Measurements from ENCODE around the gene NGEF. TPM values are rescaled to one million over a fixed set of nuclear protein-coding genes. Genes with fewer than 3 reads are reported as not detected.

The NGEF gene
- total and polyA plus RNA-seq, 9 donors, result 0.66 to 4.8 (median 1.9) TPM

DNA sequence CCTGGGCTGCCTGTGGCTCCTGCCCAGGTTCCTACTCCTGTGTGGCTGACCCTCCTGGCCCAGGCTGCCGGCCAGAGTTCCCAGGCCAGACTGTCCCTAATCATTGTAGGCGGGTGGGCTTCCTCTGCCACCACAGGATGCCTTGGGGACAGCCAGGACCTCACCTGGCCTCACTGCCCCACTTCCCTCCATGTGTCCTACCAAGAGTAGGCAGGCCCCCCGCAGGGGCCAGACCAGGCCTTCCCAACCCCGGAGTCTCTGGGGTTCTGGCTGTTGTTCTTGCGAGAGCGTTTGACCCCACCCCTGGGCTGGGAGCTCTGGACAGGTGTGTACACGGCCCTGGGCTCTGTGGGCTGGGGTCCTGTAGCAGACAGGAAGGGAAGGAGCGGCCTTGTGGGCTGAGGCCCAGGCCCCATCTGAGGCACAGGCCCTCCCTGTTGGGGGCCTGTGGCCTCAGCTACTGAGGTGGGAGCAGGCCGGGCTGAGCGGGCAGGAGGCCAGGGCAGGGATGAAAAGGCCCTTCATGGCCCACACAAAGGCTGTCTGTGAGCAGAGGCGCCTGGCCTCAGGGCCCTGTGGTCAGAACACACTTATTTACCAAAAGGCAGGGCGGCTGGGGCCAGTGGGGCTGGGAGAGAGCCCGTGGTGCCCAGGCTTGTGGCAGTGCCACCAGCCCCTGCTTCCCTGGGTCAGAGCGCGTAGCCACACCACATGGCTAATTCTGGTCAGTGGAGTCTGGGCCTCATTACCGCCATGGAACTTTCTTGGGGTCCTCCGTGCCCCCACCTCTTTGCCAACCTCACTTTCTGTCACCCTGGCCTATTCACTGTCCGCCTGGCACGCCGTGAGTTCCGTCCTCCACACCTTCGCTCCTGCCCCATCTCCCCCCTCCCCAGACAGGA lies 141.0 kb downstream of the NGEF start:
- 79% methylated on average over 14 of the region's 22 CpGs for WGBS (ENCODE audit: insufficient coverage)
- H3K4me1 ChIP-seq (ENCODE audit: control insufficient read depth, insufficient read depth, low read length), result peaks cover 8% of the 10 kb centered on the region
- no peak overlapping the region for H3K27ac ChIP-seq (ENCODE audit: low read length)
- H3K9me3 ChIP-seq (replicated peaks; ENCODE audit: control insufficient read depth, low read depth, low read length), result no peaks in the 10 kb centered on the region
- no peak overlapping the region for H3K4me3 ChIP-seq (ENCODE audit: low read length)
- DNase-seq, result no peak
- H3K27me3 ChIP-seq (ENCODE audit: control insufficient read depth, insufficient read depth, low read length), result peaks cover 18% of the 10 kb centered on the region
- no peaks in the 10 kb centered on the region for H3K36me3 ChIP-seq (ENCODE audit: control insufficient read depth, insufficient read depth, low read length)

- H3K4me3 ChIP-seq (ENCODE audit: low read length), result no peak overlapping the region
- DNase-seq, result no peak
- no peaks in the 10 kb centered on the region for H3K9me3 ChIP-seq (replicated peaks; ENCODE audit: control insufficient read depth, low read depth, low read length)
- 79% methylated on average over 15 of the region's 15 CpGs for WGBS (ENCODE audit: insufficient coverage)
- no peaks in the 10 kb centered on the region for H3K36me3 ChIP-seq (ENCODE audit: control insufficient read depth, insufficient read depth, low read length)
- peaks cover 15% of the 10 kb centered on the region for H3K27me3 ChIP-seq (ENCODE audit: control insufficient read depth, insufficient read depth, low read length)
- no peak overlapping the region for H3K27ac ChIP-seq (ENCODE audit: low read length)
- H3K4me1 ChIP-seq (ENCODE audit: control insufficient read depth, insufficient read depth, low read length), result peaks cover 4% of the 10 kb centered on the region
Observed at GRCh38 chr2:232871418-232871834, 141.6 kb downstream of the NGEF start.

DNA sequence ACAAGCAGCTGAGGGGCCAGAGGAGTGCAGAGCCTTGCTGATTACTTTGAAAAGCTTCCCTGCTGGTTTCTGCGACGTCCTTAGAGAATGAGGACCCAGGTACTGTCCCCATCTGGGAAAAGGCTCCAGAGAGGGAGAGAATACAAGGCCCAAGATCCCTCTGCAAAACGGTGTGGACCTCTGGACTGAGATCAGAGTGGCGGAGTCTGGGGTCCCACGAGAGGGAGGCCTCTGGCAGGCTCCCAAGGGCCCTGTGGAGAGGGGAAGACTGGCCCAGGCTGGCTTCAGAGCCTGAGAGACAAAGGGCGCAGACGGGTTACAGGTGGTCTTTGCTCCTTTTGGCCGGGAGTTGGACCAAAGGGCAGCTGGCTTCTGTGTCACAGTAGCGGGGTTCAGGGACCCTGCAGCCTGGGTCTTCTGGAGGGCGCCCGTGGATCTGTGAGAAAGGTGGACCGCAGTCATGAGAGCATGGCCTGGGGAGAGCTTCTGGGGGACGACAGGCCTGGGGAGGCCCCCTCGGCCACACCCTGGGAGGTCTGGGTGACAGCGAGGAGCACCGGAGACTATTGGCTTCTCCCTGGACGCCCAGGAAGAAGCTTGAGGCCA lies 142.2 kb downstream of the NGEF start:
- Histone ChIP-seq H3K27ac (ENCODE audit: low read length) (no peak overlapping the region), H3K27me3 (ENCODE audit: control insufficient read depth, insufficient read depth, low read length) (peaks cover 13% of the 10 kb centered on the region), H3K36me3 (ENCODE audit: control insufficient read depth, insufficient read depth, low read length) (no peaks in the 10 kb centered on the region), H3K4me1 (ENCODE audit: control insufficient read depth, insufficient read depth, low read length) (peaks cover 4% of the 10 kb centered on the region), H3K9me3 (replicated peaks; ENCODE audit: control insufficient read depth, low read depth, low read length) (no peaks in the 10 kb centered on the region), H3K4me3 (ENCODE audit: low read length) (no peak overlapping the region)
- 78% methylated on average over 16 of the region's 17 CpGs for WGBS (ENCODE audit: insufficient coverage)
- no peak for DNase-seq

- Histone ChIP-seq H3K4me3 (ENCODE audit: low read length) (no peak within 1 kb of the TSS), H3K9me3 (replicated peaks; ENCODE audit: control insufficient read depth, low read depth, low read length) (no peaks in the 10 kb centered on the region), H3K27ac (ENCODE audit: low read length) (no peak within 1 kb of the TSS), H3K36me3 (ENCODE audit: control insufficient read depth, insufficient read depth, low read length) (no peaks in the 10 kb centered on the region), H3K4me1 (ENCODE audit: control insufficient read depth, insufficient read depth, low read length) (no peaks in the 10 kb centered on the region), H3K27me3 (ENCODE audit: control insufficient read depth, insufficient read depth, low read length) (peaks cover 6% of the 10 kb centered on the region)
- WGBS (ENCODE audit: insufficient coverage), result 83% methylated on average over 16 of the region's 21 CpGs
- DNase-seq, result no peak
Observed at GRCh38 chr2:232870018-232870765, 142.9 kb downstream of the NGEF start, which contains the start of gene SNORC. Gene SNORC (plus strand): TSS chr2:232870264. CDS start chr2:232870342, 78 bp downstream.

DNA sequence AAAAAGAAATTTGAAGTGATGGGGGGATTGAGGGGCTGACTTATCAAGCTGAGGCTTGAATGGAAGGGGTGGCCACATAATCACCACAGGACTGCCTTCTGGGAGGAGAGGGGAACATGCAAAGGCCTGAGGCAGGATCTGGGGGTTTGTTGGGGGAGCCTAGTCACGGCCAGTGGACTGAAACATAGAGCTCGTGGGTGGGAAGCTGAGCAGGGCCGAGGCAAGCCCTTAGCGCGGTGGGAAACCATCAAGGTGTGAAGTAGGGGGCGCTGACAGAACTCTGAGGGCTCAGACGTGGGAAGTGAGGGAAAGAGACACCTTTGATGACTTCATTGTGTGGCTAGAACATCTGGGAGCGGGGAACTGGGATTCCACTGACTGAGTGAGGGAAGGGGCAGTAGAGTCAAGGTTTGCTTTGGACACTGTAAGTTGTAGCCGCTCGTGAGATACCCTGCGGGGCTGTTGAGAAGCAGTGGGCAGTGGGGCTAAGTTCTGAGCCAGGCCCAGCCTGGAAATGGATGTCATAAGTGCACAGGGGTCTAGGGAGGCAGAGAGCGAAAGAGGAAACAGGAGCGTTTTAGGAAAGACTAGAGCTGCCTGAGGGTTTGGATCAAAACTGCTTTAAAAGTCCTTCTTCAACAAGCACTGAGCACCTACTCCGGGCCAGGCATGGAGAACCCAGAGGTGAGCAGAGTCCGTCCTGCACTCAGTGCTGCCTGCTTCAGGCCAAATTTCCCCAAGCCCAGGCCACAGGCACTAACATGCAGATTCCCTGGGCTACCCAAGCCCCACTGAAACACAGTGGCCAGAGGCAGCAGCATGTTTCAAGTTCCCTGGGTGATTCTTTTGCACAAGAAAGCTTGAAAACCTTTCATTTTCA lies 143.7 kb downstream of the NGEF start:
- no peak for DNase-seq

DNA sequence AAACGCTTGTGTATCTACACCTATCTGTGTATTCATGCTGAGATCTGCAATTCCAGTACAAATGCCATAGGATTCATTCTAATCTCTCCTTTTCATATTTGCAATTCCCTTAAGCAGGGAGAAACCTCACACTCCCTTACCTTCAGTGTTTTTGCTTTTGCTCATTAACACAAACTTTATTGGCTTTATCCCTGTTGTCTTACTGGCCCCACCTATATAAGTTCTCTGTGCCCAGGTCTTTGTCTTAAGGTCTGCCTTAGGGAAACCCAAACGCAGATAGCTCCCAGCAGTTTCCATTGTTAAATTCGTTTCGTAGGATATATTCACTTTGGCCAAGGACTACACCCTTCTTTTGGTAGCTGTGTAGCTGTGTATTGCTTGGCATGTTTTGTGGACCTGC lies 147.0 kb downstream of the NGEF start:
- no peak overlapping the region for H3K27ac ChIP-seq (ENCODE audit: low read length)
- H3K27me3 ChIP-seq (ENCODE audit: control insufficient read depth, insufficient read depth, low read length), result no peaks in the 10 kb centered on the region
- H3K4me1 ChIP-seq (ENCODE audit: control insufficient read depth, insufficient read depth, low read length), result no peaks in the 10 kb centered on the region
- WGBS (ENCODE audit: insufficient coverage), result no CpG with 5 or more reads among the region's 4 CpGs
- DNase-seq, result no peak
- H3K36me3 ChIP-seq (ENCODE audit: control insufficient read depth, insufficient read depth, low read length), result peaks cover 9% of the 10 kb centered on the region
- H3K9me3 ChIP-seq (replicated peaks; ENCODE audit: control insufficient read depth, low read depth, low read length), result no peaks in the 10 kb centered on the region
- H3K4me3 ChIP-seq (ENCODE audit: low read length), result no peak overlapping the region

More for the DNA sequence above, 143.7 kb downstream of the NGEF start:
- H3K27ac ChIP-seq (ENCODE audit: low read length), result no peak overlapping the region
- H3K4me3 ChIP-seq (ENCODE audit: low read length), result no peak overlapping the region
- no peaks in the 10 kb centered on the region for H3K4me1 ChIP-seq (ENCODE audit: control insufficient read depth, insufficient read depth, low read length)
- H3K9me3 ChIP-seq (replicated peaks; ENCODE audit: control insufficient read depth, low read depth, low read length), result no peaks in the 10 kb centered on the region
- WGBS (ENCODE audit: insufficient coverage), result 62% methylated on average over 15 of the region's 15 CpGs
- H3K36me3 ChIP-seq (ENCODE audit: control insufficient read depth, insufficient read depth, low read length), result no peaks in the 10 kb centered on the region
- H3K27me3 ChIP-seq (ENCODE audit: control insufficient read depth, insufficient read depth, low read length), result peaks cover 2% of the 10 kb centered on the region

- H3K4me1 ChIP-seq (ENCODE audit: control insufficient read depth, insufficient read depth, low read length), result no peaks in the 10 kb centered on the region
- no peaks in the 10 kb centered on the region for H3K27me3 ChIP-seq (ENCODE audit: control insufficient read depth, insufficient read depth, low read length)
- no peaks in the 10 kb centered on the region for H3K9me3 ChIP-seq (replicated peaks; ENCODE audit: control insufficient read depth, low read depth, low read length)
- no peak overlapping the region for H3K4me3 ChIP-seq (ENCODE audit: low read length)
- no peak for DNase-seq
- H3K36me3 ChIP-seq (ENCODE audit: control insufficient read depth, insufficient read depth, low read length), result peaks cover 16% of the 10 kb centered on the region
- H3K27ac ChIP-seq (ENCODE audit: low read length), result no peak overlapping the region
- WGBS (ENCODE audit: insufficient coverage), result no CpG with 5 or more reads among the region's 1 CpG
Observed at GRCh38 chr2:232865165-232865564, 147.9 kb downstream of the NGEF start.

DNA sequence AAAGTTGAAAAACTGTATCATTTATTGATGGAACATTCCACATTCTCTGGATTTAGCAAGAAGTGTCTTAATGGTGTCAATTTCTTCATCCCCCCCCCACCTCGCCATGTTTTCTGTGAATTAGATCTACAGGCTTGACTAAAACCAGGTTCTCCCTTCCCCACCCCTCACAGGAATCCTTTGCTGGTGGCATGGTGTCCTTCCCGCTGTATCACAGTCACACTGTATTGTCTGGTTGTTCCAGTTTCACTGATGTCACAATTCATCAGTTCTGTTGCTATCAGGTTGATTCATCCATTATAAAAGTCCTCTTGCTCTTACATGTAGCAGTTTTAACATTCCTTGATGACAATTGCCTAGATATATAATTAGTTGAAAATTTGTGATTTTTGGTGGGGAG lies 149.1 kb downstream of the NGEF start:
- Histone ChIP-seq H3K36me3 (ENCODE audit: control insufficient read depth, insufficient read depth, low read length) (peaks cover 24% of the 10 kb centered on the region), H3K27ac (ENCODE audit: low read length) (no peak overlapping the region), H3K4me1 (ENCODE audit: control insufficient read depth, insufficient read depth, low read length) (no peaks in the 10 kb centered on the region), H3K9me3 (replicated peaks; ENCODE audit: control insufficient read depth, low read depth, low read length) (no peaks in the 10 kb centered on the region), H3K27me3 (ENCODE audit: control insufficient read depth, insufficient read depth, low read length) (no peaks in the 10 kb centered on the region), H3K4me3 (ENCODE audit: low read length) (no peak overlapping the region)
- WGBS (ENCODE audit: insufficient coverage), result 100% methylated on average over 1 of the region's 2 CpGs
- DNase-seq, result no peak

DNA sequence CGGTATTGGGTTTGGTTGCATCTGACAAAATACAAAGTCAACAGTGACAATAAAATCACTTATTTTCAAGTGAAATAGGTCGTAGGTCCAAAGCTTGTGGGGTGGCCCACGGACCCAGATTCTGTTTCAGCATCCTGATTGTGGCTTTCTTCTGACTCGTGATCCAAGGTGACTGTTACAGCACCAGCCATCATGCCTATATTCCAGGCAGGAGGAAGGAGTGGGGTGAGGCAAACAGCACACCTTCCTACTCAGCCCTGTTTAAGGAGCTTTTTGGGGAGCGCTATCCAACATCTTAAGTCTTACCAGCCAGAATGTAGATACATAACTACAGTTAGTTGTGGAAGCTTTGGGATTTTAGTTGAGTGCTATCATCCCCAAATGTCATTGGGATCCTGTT lies 151.7 kb downstream of the NGEF start:
- WGBS (ENCODE audit: insufficient coverage), result 100% methylated on average over 2 of the region's 5 CpGs
- Histone ChIP-seq H3K27ac (ENCODE audit: low read length) (no peak overlapping the region), H3K4me1 (ENCODE audit: control insufficient read depth, insufficient read depth, low read length) (no peaks in the 10 kb centered on the region), H3K9me3 (replicated peaks; ENCODE audit: control insufficient read depth, low read depth, low read length) (no peaks in the 10 kb centered on the region), H3K27me3 (ENCODE audit: control insufficient read depth, insufficient read depth, low read length) (no peaks in the 10 kb centered on the region), H3K36me3 (ENCODE audit: control insufficient read depth, insufficient read depth, low read length) (peaks cover 50% of the 10 kb centered on the region), H3K4me3 (ENCODE audit: low read length) (no peak overlapping the region)
- DNase-seq, result no peak
